Sigmoid colon (tissue), 7 donors: Measurements from ENCODE around the gene TFF2. TPM values are rescaled to one million over a fixed set of nuclear protein-coding genes. Genes with fewer than 3 reads are reported as not detected.

ENCODE experiments used
- DNase-seq: peaks from one replicate; pipeline ENCODE4 v3.0.0-alpha.2; 2019
- H3K27ac ChIP-seq, 4 donors: fragments of 200-600 bp; sonication (generic); one replicate each; pipeline ENCODE4 v1.5.1; 2016 to 2019; ENCODE audit warnings: mild to moderate bottlenecking in 1 of 4
- H3K27me3 ChIP-seq, 3 donors: fragments of 200-600 bp; sonication (generic); one replicate each; pipeline ENCODE4 v1.5.1; 2019; ENCODE audit warnings: mild to moderate bottlenecking in 1 of 3
- H3K36me3 ChIP-seq, 4 donors: fragments of 200-600 bp; sonication (generic); one replicate each; pipeline ENCODE4 v1.5.1; 2016 to 2019
- H3K4me1 ChIP-seq, 4 donors: fragments of 200-600 bp; sonication (generic); one replicate each; pipeline ENCODE4 v1.5.1; 2017 to 2019
- H3K4me3 ChIP-seq, 4 donors: fragments of 200-600 bp; sonication (generic); one replicate each; pipeline ENCODE4 v1.5.1; 2017 to 2019; ENCODE audit warnings: mild to moderate bottlenecking in 2 of 4, moderate library complexity in 1 of 4
- H3K9me3 ChIP-seq, 4 donors: fragments of 200-600 bp in 3 of 4; sonication (generic) in 3 of 4; one replicate each; pipeline versions ENCODE4 v1.5.1 to v1.6.1; 2013 to 2019
- EP300 ChIP-seq, 4 donors: sonication (generic); formaldehyde crosslinking; IDR thresholded peaks; one replicate each; pipeline ENCODE4 v1.6.1; 2017; ENCODE audit warnings: antibody characterized with exemption in 4 of 4
- POLR2A ChIP-seq, 2 donors: fragments of 450-650 bp; IDR thresholded peaks; one replicate each; pipeline ENCODE4 v1.6.1; 2016; ENCODE audit warnings: antibody characterized with exemption in 2 of 2, mild to moderate bottlenecking in 2 of 2, moderate library complexity in 2 of 2
- POLR2AphosphoS5 ChIP-seq, 4 donors: sonication (generic); formaldehyde crosslinking; IDR thresholded peaks; one replicate each; pipeline ENCODE4 v1.6.1; 2017; ENCODE audit warnings: antibody characterized with exemption in 4 of 4
- WGBS, 2 donors: extraction: QIAGEN DNeasy Blood & Tissue Kit; methylation state at CpG; one replicate each; pipeline ENCODE4 v1.1.7; 2013; 5-methylcytosine and 5-hydroxymethylcytosine counted together
- intact Hi-C: fragments of 100-400 bp; cut with DNase I; formaldehyde crosslinking; loops from one replicate; pipeline ENCODE4 v1.15.1; 2023
- polyA plus RNA-seq, 3 donors: library from polyadenylated mRNA; stranded (reverse); fragments of 200-250 nt; gene quantifications; one replicate each; pipeline ENCODE4 v1.2.3, GENCODE V29; 2013
- total RNA-seq, 4 donors: library from RNA; depleted of rRNA; stranded (reverse); fragments of >200 nt; gene quantifications; one replicate each; pipeline ENCODE4 v1.1.0, GENCODE V29; 2016
- TF ChIP-seq, protein P1 (sequence below), 4 experiments: fragments of 450-650 bp in 3 of 4; fragments of 200-600 bp in 1 of 4; IDR thresholded peaks; one replicate each; pipeline ENCODE4 v1.5.1; 2016 to 2019; ENCODE audit warnings: antibody characterized with exemption in 4 of 4, mild to moderate bottlenecking in 3 of 4, moderate library complexity in 2 of 4
- donor health status: healthy with polysubstance abuse.
- donor health status: Bipolar disorder and iron deficiency.
- donor health status: healthy.

Gene TFF2
- total and polyA plus RNA-seq, 7 donors, result 1.5 to 23.4 (median 3.0) TPM; not detected in 4

DNA sequence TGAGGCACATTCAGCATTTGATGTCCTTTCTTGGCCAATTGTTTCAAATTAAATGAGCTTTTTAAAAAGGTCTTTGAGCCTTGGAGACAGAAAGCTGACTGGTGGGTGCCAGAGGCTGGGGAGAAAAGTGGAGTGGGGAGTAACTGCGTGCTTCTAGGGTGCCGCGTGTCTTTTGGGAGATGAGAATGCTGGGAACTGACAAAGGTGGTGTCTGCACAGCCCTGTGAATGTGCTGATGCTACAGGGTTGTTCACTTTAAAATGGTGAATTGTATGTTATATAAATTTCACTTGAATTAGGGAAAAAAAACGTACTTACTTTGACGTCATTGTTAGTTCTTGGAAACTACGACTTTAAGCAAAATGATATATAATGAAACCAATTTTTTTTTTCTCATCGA, 23.7 kb upstream of the TFF2 start:
- Histone ChIP-seq H3K4me1 (no peaks in the 10 kb centered on the region), H3K27ac (no peak overlapping the region), H3K27me3 (peaks cover 0 to 32% (median 20%) of the 10 kb centered on the region in 3 donors), H3K4me3 (no peak overlapping the region), H3K9me3 (no peaks in the 10 kb centered on the region), H3K36me3 (no peaks in the 10 kb centered on the region)
- DNase-seq, result no peak
- TF ChIP-seq, protein P1, sequence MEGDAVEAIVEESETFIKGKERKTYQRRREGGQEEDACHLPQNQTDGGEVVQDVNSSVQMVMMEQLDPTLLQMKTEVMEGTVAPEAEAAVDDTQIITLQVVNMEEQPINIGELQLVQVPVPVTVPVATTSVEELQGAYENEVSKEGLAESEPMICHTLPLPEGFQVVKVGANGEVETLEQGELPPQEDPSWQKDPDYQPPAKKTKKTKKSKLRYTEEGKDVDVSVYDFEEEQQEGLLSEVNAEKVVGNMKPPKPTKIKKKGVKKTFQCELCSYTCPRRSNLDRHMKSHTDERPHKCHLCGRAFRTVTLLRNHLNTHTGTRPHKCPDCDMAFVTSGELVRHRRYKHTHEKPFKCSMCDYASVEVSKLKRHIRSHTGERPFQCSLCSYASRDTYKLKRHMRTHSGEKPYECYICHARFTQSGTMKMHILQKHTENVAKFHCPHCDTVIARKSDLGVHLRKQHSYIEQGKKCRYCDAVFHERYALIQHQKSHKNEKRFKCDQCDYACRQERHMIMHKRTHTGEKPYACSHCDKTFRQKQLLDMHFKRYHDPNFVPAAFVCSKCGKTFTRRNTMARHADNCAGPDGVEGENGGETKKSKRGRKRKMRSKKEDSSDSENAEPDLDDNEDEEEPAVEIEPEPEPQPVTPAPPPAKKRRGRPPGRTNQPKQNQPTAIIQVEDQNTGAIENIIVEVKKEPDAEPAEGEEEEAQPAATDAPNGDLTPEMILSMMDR (IDR thresholded peaks at IDR 0.05), result no peak
- TF ChIP-seq POLR2AphosphoS5 (IDR thresholded peaks at IDR 0.05) (no peak), EP300 (IDR thresholded peaks at IDR 0.05) (no peak), POLR2A (IDR thresholded peaks at IDR 0.05) (no peak)
- intact Hi-C loops, result no loop called here
- WGBS, 2 donors, result 82 to 83% methylated on average over 7 of the region's 7 CpGs

DNA sequence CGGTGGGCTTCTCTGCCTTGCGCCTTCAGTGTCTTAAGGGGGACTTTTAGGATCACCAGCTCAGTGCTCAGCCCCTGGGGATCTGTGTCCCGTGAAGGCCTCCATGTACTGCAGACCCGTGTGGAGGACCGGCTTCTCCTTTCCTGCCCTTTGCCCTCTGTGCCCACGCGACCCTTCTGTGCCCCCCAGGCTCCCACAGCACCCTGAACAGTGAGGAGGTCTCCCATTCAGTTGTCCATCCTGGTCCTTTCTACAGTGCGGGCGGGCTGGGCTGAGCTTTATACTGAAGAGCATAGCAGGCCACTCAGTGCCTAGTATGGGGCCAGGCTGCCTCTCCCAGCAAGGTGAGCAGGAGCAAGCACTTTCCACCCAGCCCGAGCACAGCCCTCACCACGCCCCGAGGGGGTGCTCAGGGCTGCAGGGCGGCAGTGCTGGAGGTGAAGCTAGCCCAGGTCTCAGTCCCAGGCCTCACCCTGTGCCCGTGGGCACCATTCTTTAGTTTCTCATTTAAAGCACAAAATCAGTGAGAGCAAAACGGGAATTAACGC, 23.2 kb upstream of the TFF2 start:
- Histone ChIP-seq H3K27ac (no peak overlapping the region), H3K27me3 (peaks cover 0 to 32% (median 20%) of the 10 kb centered on the region in 3 donors), H3K9me3 (no peaks in the 10 kb centered on the region), H3K36me3 (no peaks in the 10 kb centered on the region), H3K4me1 (no peaks in the 10 kb centered on the region), H3K4me3 (no peak overlapping the region)
- DNase-seq, result no peak
- TF ChIP-seq POLR2A (IDR thresholded peaks at IDR 0.05), result no peak
- TF ChIP-seq EP300 (IDR thresholded peaks at IDR 0.05), result no peak
- TF ChIP-seq POLR2AphosphoS5 (IDR thresholded peaks at IDR 0.05), result no peak
- TF ChIP-seq, protein P1 (IDR thresholded peaks at IDR 0.05), result no peak
- intact Hi-C loops, result no loop called here
- WGBS, 2 donors, result 76 to 86% methylated on average over 16 of the region's 16 CpGs

DNA sequence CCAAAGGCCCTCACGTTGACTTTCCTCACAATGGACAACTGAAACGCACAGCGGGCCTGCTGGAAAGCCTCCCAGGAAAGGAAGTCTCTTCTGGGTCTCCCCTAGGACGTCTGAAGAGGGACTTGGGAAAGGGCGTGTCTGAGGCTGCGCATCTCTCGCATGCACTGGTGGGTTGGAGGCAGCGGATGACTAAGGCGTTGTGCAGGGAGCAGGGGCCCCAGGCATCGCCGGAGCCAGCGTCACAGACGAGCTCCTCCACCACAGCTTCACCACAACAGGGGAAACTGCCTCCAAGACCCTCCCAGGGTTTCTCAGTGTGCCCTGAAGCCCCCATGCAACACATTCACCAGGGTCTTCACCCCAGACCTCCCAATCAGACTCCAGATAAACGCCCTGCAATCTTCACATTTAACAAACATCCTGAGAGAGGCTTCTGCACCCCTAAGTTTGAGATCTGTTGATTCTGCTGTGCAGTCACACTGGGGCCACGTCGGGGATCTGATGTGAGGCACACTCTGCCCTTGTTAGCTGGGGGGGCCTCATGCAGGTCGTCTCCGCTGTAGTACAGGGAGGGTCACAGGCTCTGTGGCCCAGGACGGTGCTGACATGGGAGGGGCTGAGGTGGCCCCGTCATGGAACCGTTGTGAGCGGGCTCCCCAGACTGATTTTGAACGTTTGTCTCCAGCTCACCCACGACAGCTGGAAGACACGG, 22.6 kb upstream of the TFF2 start:
- intact Hi-C loops, result no loop called here
- WGBS, 2 donors, result 80 to 87% methylated on average over 25 of the region's 25 CpGs
- DNase-seq, result no peak
- no peak for TF ChIP-seq POLR2AphosphoS5 (IDR thresholded peaks at IDR 0.05)
- TF ChIP-seq POLR2A (IDR thresholded peaks at IDR 0.05), result no peak
- TF ChIP-seq, protein P1 (IDR thresholded peaks at IDR 0.05), result no peak
- TF ChIP-seq EP300 (IDR thresholded peaks at IDR 0.05), result no peak
- H3K36me3 ChIP-seq, result no peaks in the 10 kb centered on the region
- H3K4me3 ChIP-seq, result no peak overlapping the region
- peaks cover 0 to 32% (median 20%) of the 10 kb centered on the region in 3 donors for H3K27me3 ChIP-seq
- no peaks in the 10 kb centered on the region for H3K4me1 ChIP-seq
- H3K9me3 ChIP-seq, result no peaks in the 10 kb centered on the region
- H3K27ac ChIP-seq, result no peak overlapping the region

DNA sequence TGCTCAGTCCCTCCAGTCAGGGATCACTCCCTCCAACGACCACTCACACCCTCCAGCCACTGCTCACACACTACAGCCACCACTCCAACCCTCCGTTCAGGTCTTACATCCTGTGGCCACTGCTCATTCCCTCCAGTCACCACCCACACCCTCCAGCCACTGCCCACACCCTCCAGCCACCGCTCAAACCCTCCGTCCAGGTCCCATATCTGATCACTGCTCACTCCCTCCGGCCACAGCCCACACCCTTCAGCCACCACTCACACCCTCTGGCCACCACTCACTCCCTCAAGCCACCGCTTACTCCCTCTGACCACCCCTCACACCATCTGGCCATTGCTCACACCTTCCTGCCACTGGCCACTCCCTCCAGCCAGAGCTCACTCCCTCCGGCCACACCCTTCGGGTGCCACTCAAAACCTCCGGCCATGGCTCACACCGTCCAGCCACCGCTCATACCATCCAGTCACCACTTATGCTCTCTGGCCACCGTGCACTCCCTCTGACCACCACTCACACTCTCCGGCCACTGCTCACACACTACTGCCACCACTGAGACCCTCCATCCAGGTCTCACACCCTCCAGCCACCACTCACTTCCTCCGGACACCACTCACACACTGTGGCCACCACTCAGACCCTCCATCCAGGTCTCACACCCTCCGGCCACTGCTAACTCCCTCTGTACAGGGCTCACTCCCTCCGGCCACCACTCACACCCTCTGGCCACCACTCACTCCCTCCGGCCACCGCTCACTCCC, 20.3 kb upstream of the TFF2 start:
- Histone ChIP-seq H3K27me3 (peaks cover 0 to 26% (median 20%) of the 10 kb centered on the region in 3 donors), H3K36me3 (no peaks in the 10 kb centered on the region), H3K27ac (no peak overlapping the region), H3K4me3 (no peak overlapping the region), H3K9me3 (no peaks in the 10 kb centered on the region), H3K4me1 (no peaks in the 10 kb centered on the region)
- TF ChIP-seq EP300 (IDR thresholded peaks at IDR 0.05) (no peak), POLR2AphosphoS5 (IDR thresholded peaks at IDR 0.05) (no peak), POLR2A (IDR thresholded peaks at IDR 0.05) (no peak)
- TF ChIP-seq, protein P1 (IDR thresholded peaks at IDR 0.05), result no peak
- intact Hi-C loops, result no loop called here
- WGBS, 2 donors, result 79 to 84% methylated on average over 18 of the region's 18 CpGs
- no peak for DNase-seq
